Measurements from ENCODE around the gene LRRIQ4.

DNA sequence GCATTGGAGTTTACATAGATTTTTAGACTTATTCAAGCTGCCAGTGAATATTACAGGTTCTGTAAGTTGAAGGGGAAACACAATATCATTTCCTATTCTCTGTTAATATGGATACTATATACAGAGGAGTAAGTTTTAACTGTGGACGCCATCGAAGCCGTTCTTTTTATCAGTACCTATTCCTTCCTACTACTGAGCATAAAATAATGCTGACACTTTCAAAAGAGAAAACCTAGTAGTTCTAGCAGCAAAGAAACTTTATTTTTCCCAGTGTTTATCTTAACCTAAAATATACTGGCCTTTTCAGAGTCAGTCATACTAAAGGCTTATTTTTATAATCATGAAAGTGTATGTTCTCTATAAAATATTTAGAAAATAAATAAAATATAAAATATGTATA, 42.8 kb downstream of the LRRIQ4 start:
- no peak for TF ChIP-seq GATA2 (IDR thresholded peaks at IDR 0.05; ENCODE audit: low read depth, low read length)
- TF ChIP-seq GATA3 (IDR thresholded peaks at IDR 0.05; ENCODE audit: low read depth, low read length): no peak
